ENCODE measurements around the gene LSS.

DNA sequence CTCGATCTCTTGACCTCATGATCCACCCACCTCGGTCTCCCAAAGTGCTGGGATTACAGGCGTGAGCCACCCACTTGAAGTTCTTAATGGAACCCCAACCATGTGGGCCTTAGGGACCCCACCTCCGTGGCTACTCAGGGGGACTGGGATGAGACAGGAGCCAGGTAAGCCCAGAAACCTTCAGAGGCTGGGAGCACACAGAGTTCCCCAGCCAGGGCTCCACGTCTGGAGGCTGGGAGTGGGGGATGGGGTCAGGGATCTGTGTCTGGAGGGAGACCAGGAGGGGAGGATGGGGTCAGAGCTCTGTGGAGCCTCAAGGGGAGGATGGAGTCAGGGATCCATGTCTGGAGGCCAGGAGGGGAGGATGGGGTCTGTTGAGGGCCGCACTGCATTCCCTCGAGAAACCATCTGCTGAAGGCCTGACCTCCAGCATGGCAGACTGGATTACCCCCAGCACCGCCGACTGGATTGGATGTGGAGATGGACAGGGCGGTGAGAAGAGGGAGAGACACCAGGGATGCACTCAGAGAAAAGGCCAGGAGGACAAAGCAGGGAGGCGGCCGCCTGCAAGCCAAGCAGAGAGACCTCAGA lies 71.1 kb downstream of the LSS start:
- TF ChIP-seq, protein P1, sequence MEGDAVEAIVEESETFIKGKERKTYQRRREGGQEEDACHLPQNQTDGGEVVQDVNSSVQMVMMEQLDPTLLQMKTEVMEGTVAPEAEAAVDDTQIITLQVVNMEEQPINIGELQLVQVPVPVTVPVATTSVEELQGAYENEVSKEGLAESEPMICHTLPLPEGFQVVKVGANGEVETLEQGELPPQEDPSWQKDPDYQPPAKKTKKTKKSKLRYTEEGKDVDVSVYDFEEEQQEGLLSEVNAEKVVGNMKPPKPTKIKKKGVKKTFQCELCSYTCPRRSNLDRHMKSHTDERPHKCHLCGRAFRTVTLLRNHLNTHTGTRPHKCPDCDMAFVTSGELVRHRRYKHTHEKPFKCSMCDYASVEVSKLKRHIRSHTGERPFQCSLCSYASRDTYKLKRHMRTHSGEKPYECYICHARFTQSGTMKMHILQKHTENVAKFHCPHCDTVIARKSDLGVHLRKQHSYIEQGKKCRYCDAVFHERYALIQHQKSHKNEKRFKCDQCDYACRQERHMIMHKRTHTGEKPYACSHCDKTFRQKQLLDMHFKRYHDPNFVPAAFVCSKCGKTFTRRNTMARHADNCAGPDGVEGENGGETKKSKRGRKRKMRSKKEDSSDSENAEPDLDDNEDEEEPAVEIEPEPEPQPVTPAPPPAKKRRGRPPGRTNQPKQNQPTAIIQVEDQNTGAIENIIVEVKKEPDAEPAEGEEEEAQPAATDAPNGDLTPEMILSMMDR (conservative IDR thresholded peaks at IDR 0.05 in 1 of 2, IDR thresholded peaks at IDR 0.05 in 1 of 2; ENCODE audit: extremely low read depth in 1 of 2, insufficient read depth in 1 of 2, low read depth in 1 of 2, low read length in 2 of 2) = no peak
- TF ChIP-seq EZH2 (IDR thresholded peaks at IDR 0.05; ENCODE audit: borderline replicate concordance, low read length) = no peak
